GM12878 (cell line): ENCODE results near the gene SH2D3A. TPM values are rescaled to one million over a fixed set of nuclear protein-coding genes. Genes with fewer than 3 reads are reported as not detected.

Experiments used
- ATAC-seq: fragments of 200-7000 bp; cut with Tn5 transposase; 3 replicates; pipeline ENCODE4 v1.9.1; 2020; ENCODE audit warnings: mild to moderate bottlenecking, moderate library complexity
- BruUV-seq: library from RNA; stranded (reverse); fragments of 400-500 nt; replicated peaks from 2 replicates; lab custom pipeline; 2021; lab: Mats Ljungman, UMichigan
- CTCF ChIA-PET: fragments of 300-600 bp; sonication (Branson Sonifier 250); formaldehyde crosslinking; extraction: SDS; loops from one replicate; lab custom pipeline; 2021; ENCODE audit warnings: inconsistent platforms; lab: Yijun Ruan, JAX
- POLR2A ChIA-PET: fragments of 350-600 bp; formaldehyde crosslinking; extraction: SDS; loops from one replicate; lab custom pipeline; 2021; ENCODE audit warnings: inconsistent platforms; lab: Charles Lee
- RAD21 ChIA-PET: fragments of 300-600 bp; sonication (Branson Sonifier 250); formaldehyde crosslinking; loops from one replicate; lab custom pipeline; 2023; ENCODE audit warnings: antibody characterized with exemption; ENCODE audit not compliant: unreplicated experiment; lab: Charles Lee
- SMC1A ChIA-PET: fragments of 300-600 bp; sonication (Branson Sonifier 250); formaldehyde crosslinking; loops from one replicate; lab custom pipeline; 2023; ENCODE audit not compliant: unreplicated experiment, uncharacterized antibody; lab: Charles Lee
- DNase-seq: peaks from one replicate; pipeline ENCODE4 v3.0.0-alpha.2; 2011; ENCODE audit warnings: low read depth, low spot score
- FAIRE-seq: peaks from 3 replicates; lab custom pipeline; 2011; peaks lifted over from hg19 to GRCh38; lab: Jason Lieb, UNC
- H2AFZ ChIP-seq: 2 replicates; pipeline ENCODE4 v1.6.0; 2011; ENCODE audit warnings: low read depth, low read length, control low read depth; ENCODE audit not compliant: control insufficient read depth
- H3K27ac ChIP-seq: 2 replicates; pipeline ENCODE4 v1.5.1; 2011; ENCODE audit warnings: control low read depth; ENCODE audit not compliant: control insufficient read depth, insufficient read depth
- H3K27me3 ChIP-seq, 2 experiments: replicated peaks in 1 of 2; 2 replicates each; pipeline versions ENCODE4 v1.6.0 to v1.6.1; 2011; ENCODE audit warnings: low read length in 1 of 2; ENCODE audit not compliant: control insufficient read depth in 2 of 2, insufficient read depth in 2 of 2
- H3K36me3 ChIP-seq, 2 experiments: 2 replicates each; pipeline ENCODE4 v1.5.1; 2011; ENCODE audit warnings: low read length in 1 of 2; ENCODE audit not compliant: control insufficient read depth in 2 of 2, insufficient read depth in 2 of 2
- H3K4me1 ChIP-seq: 2 replicates; pipeline ENCODE4 v1.6.1; 2011; ENCODE audit warnings: mild to moderate bottlenecking, low read length, moderate library complexity, mixed read lengths; ENCODE audit not compliant: control insufficient read depth, insufficient read depth
- H3K4me2 ChIP-seq: 2 replicates; pipeline ENCODE4 v1.6.0; 2011; ENCODE audit warnings: control low read depth; ENCODE audit not compliant: control insufficient read depth, insufficient read depth
- H3K4me3 ChIP-seq: fragments of 200-600 bp; sonication (generic); 2 replicates; pipeline ENCODE4 v1.5.1; 2016
- H3K79me2 ChIP-seq: 2 replicates; pipeline ENCODE4 v1.6.0; 2011; ENCODE audit warnings: low read length; ENCODE audit not compliant: control insufficient read depth, insufficient read depth
- H3K9ac ChIP-seq: 2 replicates; pipeline ENCODE4 v1.8.0; 2011; ENCODE audit warnings: low read length, control low read depth, mixed read lengths; ENCODE audit not compliant: control insufficient read depth, insufficient read depth
- H3K9me3 ChIP-seq: replicated peaks from 3 replicates; pipeline ENCODE4 v1.5.1; 2011; ENCODE audit warnings: mild to moderate bottlenecking, low read length; ENCODE audit not compliant: control insufficient read depth, insufficient read depth
- H4K20me1 ChIP-seq: 2 replicates; pipeline ENCODE4 v1.6.0; 2011; ENCODE audit not compliant: control insufficient read depth, insufficient read depth
- BRCA1 ChIP-seq: IDR thresholded peaks from 2 replicates; pipeline ENCODE4 v1.6.1; 2011; ENCODE audit warnings: low read depth, low read length, improper control_type of control experiment
- CEBPZ ChIP-seq: fragments of 150-350 bp; IDR thresholded peaks from 2 replicates; pipeline ENCODE4 v1.6.1; 2016; ENCODE audit warnings: low read depth, low read length
- EZH2 ChIP-seq: IDR thresholded peaks from 2 replicates; pipeline ENCODE4 v1.6.1; 2012; ENCODE audit warnings: low read depth, mild to moderate bottlenecking, control low read depth, inconsistent platforms, low read length, borderline replicate concordance; ENCODE audit not compliant: control insufficient read depth
- KDM1A ChIP-seq: fragments of 200-600 bp; sonication (generic); IDR thresholded peaks from 2 replicates; pipeline ENCODE4 v1.6.1; 2016; ENCODE audit warnings: borderline replicate concordance
- PAX8 ChIP-seq: fragments of 450-650 bp; IDR thresholded peaks from 2 replicates; pipeline ENCODE4 v1.6.1; 2017; ENCODE audit warnings: mild to moderate bottlenecking, moderate library complexity
- POLR2A ChIP-seq: IDR thresholded peaks from 2 replicates; pipeline ENCODE4 v1.6.1; 2011; ENCODE audit warnings: low read depth, mild to moderate bottlenecking, low read length
- POU2F2 ChIP-seq: IDR thresholded peaks from 3 replicates; pipeline ENCODE4 v1.6.1; 2011; ENCODE audit warnings: low read depth, mild to moderate bottlenecking, low read length, borderline replicate concordance
- RB1 ChIP-seq: fragments of 450-650 bp; formaldehyde crosslinking; IDR thresholded peaks from 2 replicates; pipeline ENCODE4 v1.6.1; 2017; ENCODE audit warnings: mild to moderate bottlenecking, borderline replicate concordance
- SKIL ChIP-seq: fragments of 450-650 bp; IDR thresholded peaks from 2 replicates; pipeline ENCODE4 v1.6.1; 2017; ENCODE audit warnings: mild to moderate bottlenecking, low read depth, inconsistent platforms; ENCODE audit not compliant: poor library complexity, severe bottlenecking
- ZNF217 ChIP-seq: fragments of 450-650 bp; IDR thresholded peaks from 2 replicates; pipeline ENCODE4 v1.6.1; 2017; ENCODE audit warnings: antibody characterized with exemption, mild to moderate bottlenecking
- ZNF384 ChIP-seq: IDR thresholded peaks from 2 replicates; pipeline ENCODE4 v1.6.1; 2012; ENCODE audit warnings: low read depth, mild to moderate bottlenecking, low read length, improper control_type of control experiment, borderline replicate concordance
- WGBS: methylation state at CpG from one replicate; pipeline ENCODE4 v1.1.6; 2016; ENCODE audit warnings: low lambda C conversion rate; ENCODE audit not compliant: insufficient replicate concordance, insufficient coverage; ENCODE audit errors: missing lambda C conversion rate; 5-methylcytosine and 5-hydroxymethylcytosine counted together
- in situ Hi-C: fragments of 300-500 bp; cut with MboI; formaldehyde crosslinking; loops from 9 replicates; pipeline ENCODE4 v1.14.3; 2018; ENCODE audit warnings: mixed read lengths
- intact Hi-C: fragments of 100-400 bp; cut with micrococcal nuclease; formaldehyde crosslinking; loops from one replicate; pipeline ENCODE4 v1.14.2; 2022; ENCODE audit not compliant: unreplicated experiment
- polyA plus RNA-seq, 11 experiments: library from polyadenylated mRNA; depleted of rRNA in 4 of 11; unstranded in 6 of 11; stranded (reverse) in 5 of 11; fragments of >200 nt; fragmentation: Nextera tagmentation in 4 of 11; fragmentation: Illumina TruSeq in 1 of 11; extraction: Ambion mirVana in 4 of 11; extraction: Trizol in 1 of 11; gene quantifications; 1 replicate in 1 of 11; 2 replicates in 10 of 11; pipeline versions ENCODE4 v1.2.1 to v1.2.3, GENCODE V29; 2011 to 2016; ENCODE audit warnings: inconsistent platforms in 2 of 11, missing spikeins in 2 of 11, low read depth in 1 of 11
- total RNA-seq, 4 experiments: library from RNA; depleted of rRNA in 3 of 4; stranded (reverse); fragments of >200 nt in 3 of 4; fragmentation: Illumina TruSeq in 1 of 4; extraction: Trizol in 1 of 4; gene quantifications; 2 replicates each; pipeline versions ENCODE4 v1.2.1 to v1.2.3, GENCODE V29; 2013 to 2021

Gene SH2D3A
- total and polyA plus RNA-seq, 10 of the 15 experiments (the other 5 are each of a cell fraction or from before 2014, with no cell fraction given) = 0.77 to 24.4 (median 9.5) TPM

- TF ChIP-seq EZH2 = no peak
- no peak for TF ChIP-seq CEBPZ
Observed at GRCh38 chr19:6707658-6708018, 59.6 kb downstream of the SH2D3A start (continued).

GRCh38 chr19:6707011-6707657 is 60.1 kb downstream of the SH2D3A start:
- no peak for FAIRE-seq
- BruUV-seq = no TSS peak
- no peaks in the 10 kb centered on the region for H3K9me3 ChIP-seq
- no peaks in the 10 kb centered on the region for H3K79me2 ChIP-seq
- no peak for TF ChIP-seq BRCA1
- no peak for TF ChIP-seq SKIL
- no peak for TF ChIP-seq PAX8
- TF ChIP-seq KDM1A = no peak
- TF ChIP-seq ZNF384 = no peak
- TF ChIP-seq POLR2A = no peak
- TF ChIP-seq ZNF217 = no peak
- no peak for TF ChIP-seq RB1
- no peak for TF ChIP-seq POU2F2
- no peaks in the 10 kb centered on the region; a peak in 2 of 4 replicates for H3K27me3 ChIP-seq
- H3K36me3 ChIP-seq = no peaks in the 10 kb centered on the region
- ChIA-PET SMC1A (no interaction called here), POLR2A (no interaction called here), RAD21 (no interaction called here), CTCF (interaction anchor here (0.6 kb wide), 1 partner anchor 19 kb away, joined by 3 read pairs; no protein-coding TSS in a partner anchor)
- in situ Hi-C loops = no loop called here
- WGBS = 73% methylated on average over 37 of the region's 44 CpGs
- no peak overlapping the region for H3K4me3 ChIP-seq
- H2AFZ ChIP-seq = no peak overlapping the region
- no peak for DNase-seq
- no peaks in the 10 kb centered on the region for H4K20me1 ChIP-seq
- H3K9ac ChIP-seq = no peak overlapping the region
- H3K4me2 ChIP-seq = no peak overlapping the region
- no peak overlapping the region for H3K27ac ChIP-seq
- ATAC-seq = no peak
- no peaks in the 10 kb centered on the region for H3K4me1 ChIP-seq
- intact Hi-C loops = no loop called here
